ENCODE measurements around the gene ZMYM2.

GRCh38 chr13:20049558-20050473, 91.3 kb downstream of the ZMYM2 start:
- no peak for TF ChIP-seq CTCF (IDR thresholded peaks at IDR 0.05 in 2 of 3, conservative IDR thresholded peaks at IDR 0.05 in 1 of 3; ENCODE audit: control insufficient read depth in 2 of 3, extremely low read depth in 1 of 3, insufficient read depth in 1 of 3, low read depth in 3 of 3, low read length in 3 of 3)
- no peak for TF ChIP-seq POLR2AphosphoS5 (IDR thresholded peaks at IDR 0.05; ENCODE audit: low read length)
- TF ChIP-seq JUNB (IDR thresholded peaks at IDR 0.05): peak; percentile 15; the same call in 1 of the 2 replicates
- no peak for TF ChIP-seq HDAC2 (IDR thresholded peaks at IDR 0.05)
- TF ChIP-seq RFX5 (IDR thresholded peaks at IDR 0.05; ENCODE audit: low read depth, low read length): no peak
